ENCODE data around the gene MUC4. TPM values are rescaled to one million over a fixed set of nuclear protein-coding genes. Genes with fewer than 3 reads are reported as not detected.
"Not testable (repeated sequence)": the region's sequence is repeated elsewhere in the genome, so short reads cannot be mapped to it uniquely, and the experiment has no call there.

The MUC4 gene
- polyA plus RNA-seq, 1 donor: 0.70 TPM

DNA sequence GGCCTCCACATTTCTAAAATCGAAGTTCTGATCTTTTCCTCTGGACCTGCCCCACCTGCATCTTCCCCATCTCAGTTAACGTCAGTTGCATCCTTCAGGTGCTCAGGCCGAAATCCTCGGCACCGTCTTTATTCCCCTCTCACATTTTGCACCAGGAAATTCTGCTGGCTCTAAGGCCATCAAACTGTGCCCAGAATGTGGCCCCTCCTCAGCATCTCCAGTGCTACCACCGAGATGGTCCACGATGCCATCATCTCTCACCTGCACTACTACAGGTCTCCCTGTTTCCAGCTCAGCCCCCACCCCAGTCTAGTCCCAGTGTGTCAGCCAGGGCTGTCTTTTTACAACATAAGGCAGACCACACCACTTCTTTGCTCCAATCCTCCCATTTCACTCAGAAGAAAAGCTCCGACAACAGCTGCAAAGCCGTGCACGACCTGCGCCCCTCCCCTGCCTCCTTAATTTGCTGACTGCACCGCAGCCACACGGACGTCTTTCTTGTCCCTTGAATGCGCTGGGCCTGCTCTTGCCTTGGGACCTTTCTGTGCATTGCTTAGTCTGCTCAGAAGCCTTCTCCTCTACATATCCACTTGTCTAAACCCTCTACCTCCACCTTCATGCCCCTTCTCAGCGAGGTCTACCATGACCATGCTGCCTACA is 76.6 kb downstream of the MUC4 start:
- DNase-seq: no peak

GRCh38 chr3:195732940-195733339 is 78.8 kb downstream of the MUC4 start:
- DNase-seq: no peak

DNA sequence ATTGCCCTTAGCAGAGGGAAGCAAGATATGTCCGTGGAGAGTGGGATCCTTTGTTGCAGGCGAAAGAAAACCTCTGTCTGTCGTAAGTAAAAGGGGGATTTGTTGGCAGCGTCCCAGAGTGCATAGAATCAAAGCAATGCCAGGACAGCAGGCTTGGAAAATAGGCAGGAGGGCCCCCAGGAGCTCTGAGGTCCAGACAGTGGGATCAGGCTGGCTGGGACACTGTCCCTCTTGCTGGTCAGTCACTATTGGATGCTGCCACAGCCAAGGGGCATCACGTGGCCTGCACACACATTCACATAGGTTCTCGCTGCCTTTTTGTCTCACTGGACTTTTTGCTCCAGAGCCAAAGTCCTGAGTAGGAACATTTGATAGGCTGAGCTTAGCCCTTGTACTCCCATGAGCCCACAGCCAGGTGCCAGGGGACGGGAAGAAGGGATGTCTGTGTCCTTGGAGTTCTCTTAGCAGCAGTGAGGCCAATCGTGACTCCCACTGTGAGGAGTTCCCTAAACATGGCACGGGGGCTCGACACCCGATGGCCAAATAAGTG is 80.3 kb downstream of the MUC4 start:
- DNase-seq: no peak

- DNase-seq: no peak
Observed at GRCh38 chr3:195729476-195730251, 82.1 kb downstream of the MUC4 start.

DNA sequence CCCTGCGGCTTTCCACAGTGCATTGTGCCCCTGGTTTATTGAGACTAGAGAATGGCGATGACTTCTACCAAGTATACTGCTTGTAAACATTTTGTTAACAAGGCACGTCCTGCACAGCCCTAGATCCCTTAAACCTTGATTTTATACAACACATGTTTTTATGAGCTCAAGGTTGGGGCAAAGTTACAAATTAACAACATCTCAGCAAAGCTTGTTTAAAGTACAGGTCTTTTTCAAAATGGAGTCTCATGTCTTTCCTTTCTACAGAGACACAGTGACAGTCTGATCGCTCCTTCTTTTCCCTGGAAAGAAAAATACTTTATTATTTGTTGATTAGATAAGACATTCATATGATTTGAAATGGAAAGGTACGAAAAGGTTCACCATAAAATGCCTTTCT is 82.9 kb downstream of the MUC4 start:
- not testable (repeated sequence) for DNase-seq

DNA sequence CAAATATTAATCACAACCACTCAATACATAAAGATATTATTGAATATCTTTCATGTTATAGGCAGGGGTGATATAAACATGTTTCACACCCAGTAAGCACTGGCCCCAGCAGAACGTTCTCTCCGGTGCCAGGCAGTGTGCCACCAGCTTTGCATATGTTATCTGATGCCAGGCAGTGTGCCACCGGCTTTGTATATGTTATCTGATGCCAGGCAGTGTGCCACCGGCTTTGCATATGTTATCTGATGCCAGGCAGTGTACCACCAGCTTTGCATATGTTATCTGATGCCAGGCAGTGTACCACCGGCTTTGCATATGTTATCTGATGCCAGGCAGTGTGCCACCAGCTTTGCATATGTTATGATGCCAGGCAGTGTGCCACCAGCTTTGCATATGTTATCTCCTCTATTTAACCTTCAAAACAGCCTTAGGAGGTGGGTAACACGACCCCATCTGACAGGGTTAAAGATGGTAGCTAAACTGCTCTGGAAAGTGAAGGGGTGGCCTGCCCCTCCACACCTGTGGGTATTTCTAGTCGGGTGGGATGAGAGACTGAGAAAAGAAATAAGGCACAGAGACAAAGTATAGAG is 84.0 kb downstream of the MUC4 start:
- DNase-seq: no peak

GRCh38 chr3:195725916-195726740 is 85.6 kb downstream of the MUC4 start:
- not testable (repeated sequence) for DNase-seq

GRCh38 chr3:195724363-195724762 is 87.4 kb downstream of the MUC4 start:
- DNase-seq: not testable (repeated sequence)

- DNase-seq: not testable (repeated sequence)
Observed at GRCh38 chr3:195722996-195723345, 88.8 kb downstream of the MUC4 start.

- DNase-seq: not testable (repeated sequence)
Observed at GRCh38 chr3:195722139-195722995, 89.4 kb downstream of the MUC4 start.

- DNase-seq: not testable (repeated sequence)
Observed at GRCh38 chr3:195720831-195721506, 90.8 kb downstream of the MUC4 start, which contains the start of gene MUC20. TSS of gene MUC20 (plus strand) at chr3:195720978. CDS start at chr3:195721008, 30 bp downstream.

DNA sequence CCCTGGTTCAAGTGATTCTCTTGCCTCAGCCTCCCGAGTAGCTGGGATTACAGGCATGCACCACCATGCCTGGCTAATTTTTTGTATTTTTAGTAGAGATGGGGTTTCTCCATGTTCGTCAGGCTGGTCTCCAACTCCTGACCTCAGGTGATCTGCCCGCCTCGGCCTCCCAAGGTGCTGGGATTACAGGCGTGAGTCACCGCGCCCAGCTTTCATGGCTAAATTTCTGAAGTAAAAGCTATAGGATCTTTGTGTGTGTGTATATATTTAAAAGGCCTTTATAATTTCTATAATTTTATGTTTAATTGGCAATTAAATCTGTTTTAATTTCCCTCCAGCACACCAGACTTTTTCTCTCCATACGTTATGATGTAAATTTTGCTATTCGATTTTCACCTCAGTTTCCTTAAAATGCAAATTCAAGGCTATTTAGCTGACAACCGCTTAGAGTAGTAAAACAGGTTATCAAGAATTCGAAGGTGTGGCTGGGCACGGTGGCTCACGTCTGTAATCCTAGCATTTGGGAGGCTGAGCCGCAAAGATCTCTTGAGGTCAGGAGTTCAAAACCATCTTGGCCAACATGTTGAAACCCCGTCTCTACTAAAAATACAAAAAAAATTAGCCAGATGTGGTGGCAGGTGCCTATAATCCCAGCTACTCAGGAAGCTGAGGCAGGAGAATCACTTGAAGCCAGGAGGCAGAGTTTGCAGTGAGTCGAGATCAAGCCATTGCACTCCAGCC is 92.0 kb downstream of the MUC4 start:
- not testable (repeated sequence) for DNase-seq

GRCh38 chr3:195718477-195718984 is 93.2 kb downstream of the MUC4 start:
- DNase-seq: no peak

DNA sequence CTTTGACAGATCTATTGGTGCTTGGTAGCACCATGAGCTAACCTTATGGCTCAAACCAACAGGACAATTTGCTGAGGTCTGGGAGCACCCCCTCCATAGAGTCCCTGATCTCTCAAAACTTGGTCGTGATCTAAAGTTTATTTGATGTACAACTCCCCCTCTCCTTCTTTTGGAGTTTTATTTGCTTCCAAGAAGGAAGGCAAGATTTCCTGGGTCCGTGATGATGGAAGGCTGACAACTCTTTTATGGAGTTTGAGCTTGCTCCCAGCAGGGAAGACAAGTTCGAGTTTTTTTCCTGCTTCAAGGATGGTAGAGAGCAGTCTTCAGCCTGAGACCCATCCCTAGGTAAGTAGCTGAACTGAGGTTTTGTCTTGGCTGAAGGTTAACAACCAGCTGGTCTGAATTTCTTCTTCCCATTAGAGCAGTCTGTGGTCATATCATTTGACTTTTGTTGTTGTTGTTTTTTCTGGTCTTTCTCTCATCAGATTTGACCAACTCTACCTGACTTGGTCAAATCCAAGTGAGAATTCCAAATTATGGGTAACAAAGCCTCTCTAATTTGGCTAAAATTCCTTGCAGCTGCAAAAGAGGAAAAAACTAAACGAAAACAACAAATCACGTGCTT is 93.8 kb downstream of the MUC4 start:
- DNase-seq: no peak

DNA sequence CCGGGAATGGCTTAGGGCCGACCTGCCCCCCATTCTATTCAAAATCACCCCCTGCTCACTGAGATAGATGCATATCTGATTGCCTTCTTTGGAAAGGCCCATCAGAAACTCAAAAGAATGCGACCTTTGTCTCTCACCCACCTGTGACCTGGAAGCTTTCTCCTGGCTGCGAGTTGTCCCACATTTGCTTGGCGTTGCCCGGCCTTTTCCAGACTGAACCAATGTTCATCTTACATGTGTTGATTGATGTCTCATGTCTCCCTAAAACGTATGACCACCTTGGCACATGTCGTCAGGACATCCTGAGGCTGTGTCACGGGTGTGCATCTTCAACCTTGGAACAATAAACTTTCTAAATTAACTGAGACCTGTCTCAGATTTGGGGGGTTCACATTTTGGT is 94.3 kb downstream of the MUC4 start:
- DNase-seq: no peak

DNA sequence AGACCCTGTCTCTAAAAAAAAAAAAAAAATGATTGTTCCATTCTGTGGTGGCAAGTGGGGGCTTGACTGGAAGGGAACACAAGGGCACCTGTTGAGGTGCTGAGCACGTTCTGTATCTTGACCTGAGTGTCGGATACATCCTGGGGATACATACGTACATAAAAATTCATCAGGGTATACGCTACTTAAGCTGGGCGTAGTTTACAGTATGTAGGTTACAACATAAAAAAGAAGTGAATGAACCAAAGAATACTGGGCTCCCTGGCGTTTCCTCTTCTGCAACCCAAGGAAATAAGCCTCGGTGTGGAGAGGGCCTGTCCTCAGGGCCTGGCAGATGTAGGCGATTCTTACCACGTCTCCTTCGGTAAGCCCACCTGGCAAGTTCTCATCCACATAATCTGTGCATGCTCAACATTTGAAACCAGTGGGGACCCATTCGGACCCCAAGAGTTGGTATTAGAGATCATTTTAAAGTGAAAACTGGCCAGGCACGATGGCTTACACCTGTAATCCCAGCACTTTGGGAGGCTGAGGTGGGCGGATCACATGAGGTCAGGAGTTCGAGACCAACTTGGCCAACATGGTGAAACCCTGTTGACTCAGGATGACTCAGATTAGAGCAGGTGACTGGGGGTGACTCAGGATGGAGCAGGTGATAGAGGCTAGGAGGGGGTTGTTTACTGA is 96.0 kb downstream of the MUC4 start:
- DNase-seq: no peak

- DNase-seq: no peak
Observed at GRCh38 chr3:195715134-195715533, 96.6 kb downstream of the MUC4 start.

DNA sequence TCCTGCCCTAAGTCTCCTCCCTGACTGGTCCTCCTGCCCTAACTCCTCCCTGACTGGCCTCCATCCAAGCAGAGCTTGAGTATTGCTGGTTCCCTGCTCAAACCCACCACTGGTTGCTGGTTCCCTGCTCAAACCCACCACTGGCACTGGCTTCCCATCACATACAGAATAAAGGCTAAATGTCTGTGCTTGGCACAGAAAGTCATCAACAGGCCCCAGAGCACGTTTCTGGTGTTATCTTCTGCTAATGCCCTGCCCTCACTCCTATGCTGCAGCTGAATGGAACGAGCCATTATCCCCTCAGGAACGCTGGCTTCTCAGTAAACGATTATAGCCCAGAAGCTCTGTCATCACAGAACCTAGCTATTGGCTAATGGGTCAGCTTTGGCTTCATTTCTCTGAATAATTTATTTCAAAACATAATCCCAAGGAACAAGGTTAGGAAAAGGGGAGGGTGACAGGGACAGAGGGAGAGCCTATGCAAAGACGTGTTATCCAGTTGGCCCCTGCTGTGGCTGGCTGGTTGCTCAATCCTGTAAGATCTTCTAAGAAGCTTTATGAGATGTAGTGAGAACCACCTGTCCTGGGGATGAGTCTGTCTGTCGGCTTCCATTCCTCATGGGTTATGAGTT is 97.2 kb downstream of the MUC4 start:
- no peak for DNase-seq
